DMS153 (cell line): Measurements from ENCODE around the gene SLC44A4.
A peak's percentile ranks its signal among the peaks of the same experiment; 100 is the strongest.
"Not testable (repeated sequence)": the region's sequence is repeated elsewhere in the genome, so short reads cannot be mapped to it uniquely, and the experiment has no call there.

Source experiments
- DNase-seq: peaks from one replicate; lab custom pipeline; 2025; lab: John Stamatoyannopoulos, UW

The SLC44A4 gene

DNA sequence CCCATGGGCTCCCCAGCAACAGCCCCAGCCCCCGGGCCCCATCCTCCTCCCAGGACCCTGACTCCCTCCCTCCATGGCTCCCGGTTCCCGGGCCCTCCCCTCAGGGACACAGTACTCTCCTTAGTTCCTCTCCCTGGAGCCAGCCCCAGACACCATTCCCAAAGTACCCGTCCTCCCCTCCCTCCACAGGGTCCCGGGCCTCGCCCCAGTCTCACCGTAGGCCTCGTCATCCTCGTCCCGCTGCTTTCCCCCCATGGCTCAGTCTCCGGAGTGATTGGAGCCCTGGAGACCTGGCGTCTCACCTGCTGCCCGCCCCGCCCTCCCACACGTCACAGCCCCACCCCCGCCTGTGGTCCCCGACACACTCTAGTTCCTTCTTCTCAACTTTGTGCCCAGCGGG, at the start of gene SLC44A4:
TSS of gene SLC44A4 (minus strand) at position 272 of the 400 bp plus-strand sequence. CDS start at position 255, 17 bp downstream.
- no peak for DNase-seq

DNA sequence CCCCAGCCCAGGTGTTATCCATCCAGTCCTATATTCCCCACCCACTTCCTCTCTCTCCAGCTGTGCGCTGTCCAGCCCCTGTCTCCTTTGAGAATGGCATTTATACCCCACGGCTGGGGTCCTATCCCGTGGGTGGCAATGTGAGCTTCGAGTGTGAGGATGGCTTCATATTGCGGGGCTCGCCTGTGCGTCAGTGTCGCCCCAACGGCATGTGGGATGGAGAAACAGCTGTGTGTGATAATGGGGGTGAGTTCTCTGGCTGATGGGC, 49.8 kb upstream of the SLC44A4 start:
- DNase-seq, result no peak

- no peak for DNase-seq
These were observed 49.3 kb upstream of the SLC44A4 start for GRCh38 chr6:31927863-31928671.

GRCh38 chr6:31927242-31927862, 48.6 kb upstream of the SLC44A4 start, which contains the start of gene C2:
TSS of gene C2 (plus strand) at chr6:31927717. CDS start at chr6:31927753, 36 bp downstream.
- DNase-seq, result no peak

DNA sequence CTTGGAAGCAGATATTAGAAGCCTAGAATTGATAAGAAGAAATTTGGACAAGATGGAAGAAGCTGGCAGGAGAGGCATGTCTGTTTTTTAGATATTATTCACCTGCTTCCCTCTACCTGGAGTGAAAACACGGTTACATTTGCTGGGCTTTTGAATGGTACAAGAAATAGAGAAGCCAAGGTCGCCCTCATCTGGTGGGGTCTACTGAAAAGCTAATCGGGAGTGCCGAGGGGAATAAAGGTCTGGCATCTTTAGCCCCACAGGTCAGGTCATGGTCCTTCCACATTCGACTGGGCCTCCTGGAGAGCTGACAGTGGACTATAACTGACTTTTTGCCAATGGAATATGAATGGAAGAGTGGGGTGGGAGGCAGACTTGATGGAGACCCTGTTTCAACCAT, 44.1 kb upstream of the SLC44A4 start:
- no peak for DNase-seq

GRCh38 chr6:31920811-31921210, 42.0 kb upstream of the SLC44A4 start:
- DNase-seq, result no peak

DNA sequence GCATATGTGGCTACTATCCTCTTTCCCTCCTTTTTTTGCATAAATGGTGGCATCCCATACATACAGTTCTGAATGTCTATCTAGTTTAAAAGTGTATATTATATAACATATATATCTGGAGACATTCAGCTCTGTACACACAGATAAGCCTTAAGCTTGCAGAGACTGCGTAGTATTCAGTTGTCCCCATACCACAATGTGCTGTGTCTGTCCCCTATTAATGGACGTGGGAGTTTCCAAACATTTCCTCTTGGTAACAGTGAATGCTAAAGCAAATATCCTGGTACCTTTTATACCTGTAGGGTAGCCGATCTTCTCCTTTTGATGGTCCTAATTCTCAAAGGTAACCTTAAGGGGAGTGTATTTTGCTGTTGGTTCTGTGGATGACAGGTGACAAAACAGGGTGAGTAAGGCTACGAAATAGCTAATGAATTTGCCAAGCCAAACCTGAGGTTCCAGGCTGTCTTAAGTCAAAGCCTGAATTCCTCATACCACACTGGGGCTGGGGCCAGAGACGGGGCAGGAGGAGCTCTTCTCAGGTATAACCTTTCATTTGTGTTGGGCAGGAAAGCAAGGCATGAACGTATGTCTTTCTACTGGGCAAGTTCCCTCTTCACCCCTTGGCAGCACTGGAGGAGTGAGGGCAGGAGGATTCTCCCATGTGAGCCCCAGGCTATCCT, 41.0 kb upstream of the SLC44A4 start:
- no peak for DNase-seq

DNA sequence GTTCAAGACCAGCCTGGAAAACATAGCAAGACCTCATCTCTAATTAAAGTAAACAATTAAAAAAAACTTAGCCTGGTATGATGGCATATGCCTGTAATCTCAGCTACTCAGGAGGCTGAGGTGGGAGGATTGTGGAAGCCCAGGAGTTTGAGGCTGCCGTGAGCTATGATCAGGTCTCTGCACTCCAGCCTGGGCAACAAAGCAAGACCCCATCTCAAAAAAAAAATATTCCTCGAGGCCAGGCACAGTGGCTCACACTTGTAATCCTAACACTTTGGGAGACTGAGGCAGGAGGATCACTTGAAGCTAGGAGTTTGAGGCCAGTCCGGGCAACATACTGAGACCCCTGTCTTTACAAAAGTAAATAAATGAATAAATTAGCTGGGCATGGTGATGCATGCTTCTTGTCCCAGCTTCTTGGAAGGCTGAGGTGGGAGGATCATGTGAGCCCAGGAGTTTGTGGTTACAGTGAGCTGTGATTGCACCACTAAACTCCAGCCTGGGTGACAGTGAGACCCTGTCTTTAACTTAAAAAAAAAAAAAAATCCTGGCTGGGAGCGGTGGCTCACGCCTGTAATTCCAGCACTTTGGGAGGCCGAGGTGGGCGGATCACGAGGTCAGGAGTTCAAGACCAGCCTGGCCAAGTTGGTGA, 39.4 kb upstream of the SLC44A4 start:
- DNase-seq, result no peak

- no peak for DNase-seq
These were observed 37.0 kb upstream of the SLC44A4 start for GRCh38 chr6:31915756-31916155.

GRCh38 chr6:31915351-31915750, 36.6 kb upstream of the SLC44A4 start:
- DNase-seq, result no peak

DNA sequence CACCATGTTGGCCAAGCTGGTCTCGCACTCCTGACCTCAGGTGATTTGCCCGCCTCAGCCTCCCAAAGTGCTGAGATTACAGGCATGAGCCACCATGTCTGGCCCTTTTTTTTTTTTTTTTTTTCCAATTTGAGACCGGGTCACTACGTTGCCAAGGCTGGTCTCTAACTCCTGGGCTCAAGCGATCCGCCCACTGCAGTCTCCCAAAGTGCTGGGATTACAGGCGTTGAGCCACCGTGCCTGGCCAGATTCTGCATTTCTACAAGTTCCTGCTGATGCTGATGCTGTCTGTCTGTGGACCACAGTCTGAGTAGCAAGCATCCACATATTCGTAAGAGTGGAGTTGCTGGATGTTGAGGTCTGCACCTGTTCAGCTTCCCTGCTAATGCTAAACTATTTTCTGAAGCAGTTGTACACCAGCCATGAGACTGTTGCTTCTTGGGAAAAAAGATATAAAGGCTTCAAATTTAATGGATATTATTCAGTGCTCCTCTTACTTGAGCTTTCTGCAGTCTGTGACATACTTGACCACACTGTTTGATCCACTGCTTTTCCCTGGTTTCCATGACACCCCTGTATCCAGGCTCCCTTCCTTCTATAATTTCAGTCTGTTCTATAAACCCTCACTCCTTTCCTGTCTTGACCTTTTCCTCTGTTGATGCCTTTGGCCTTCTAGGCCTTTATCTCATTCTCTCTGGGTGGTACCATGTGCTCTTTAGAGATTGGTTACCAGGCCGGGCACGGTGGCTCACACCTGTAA, 33.2 kb upstream of the SLC44A4 start:
- DNase-seq, result no peak

DNA sequence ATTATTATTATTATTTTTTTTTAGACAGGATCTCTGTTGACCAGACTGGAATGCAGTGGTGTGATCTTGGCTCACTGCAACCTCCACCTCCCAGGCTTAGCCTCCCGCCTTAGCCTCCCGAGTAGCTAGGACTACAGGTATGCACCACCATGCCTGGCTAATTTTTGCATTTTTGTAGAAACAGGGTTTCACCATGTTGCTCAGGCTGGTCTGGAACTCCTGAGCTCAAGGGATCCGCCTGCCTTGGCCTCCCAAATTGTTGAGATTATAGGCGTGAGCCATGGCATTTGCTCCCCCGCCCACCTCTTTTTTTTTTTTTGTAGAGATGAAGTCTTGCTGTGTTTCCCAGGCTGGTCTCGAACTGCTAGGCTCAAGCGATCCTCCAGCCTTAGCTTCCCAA, 30.5 kb upstream of the SLC44A4 start:
- not testable (repeated sequence) for DNase-seq

DNA sequence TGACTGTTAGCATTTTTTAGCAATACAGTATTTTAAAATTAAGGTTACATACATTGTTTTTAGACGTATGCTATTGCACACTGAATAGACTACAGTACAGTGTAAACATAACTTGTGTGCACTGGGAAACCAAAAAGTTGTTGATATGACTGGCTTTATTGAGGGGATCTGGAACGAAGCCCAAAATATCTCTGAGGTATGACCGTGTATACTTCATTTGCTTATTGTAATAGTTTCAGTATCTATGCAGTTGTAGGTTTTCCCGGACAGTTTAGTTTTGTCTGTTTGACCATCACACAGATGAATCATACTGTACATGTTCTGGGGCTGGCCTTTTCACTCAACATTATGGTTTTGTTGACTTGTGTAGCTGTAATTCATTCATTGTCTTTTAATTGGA, 30.0 kb upstream of the SLC44A4 start:
- DNase-seq, result no peak

GRCh38 chr6:31908255-31908654, 29.5 kb upstream of the SLC44A4 start:
- DNase-seq, result not testable (repeated sequence)

- DNase-seq, result no peak
These were observed 28.5 kb upstream of the SLC44A4 start for GRCh38 chr6:31907158-31907813.

DNA sequence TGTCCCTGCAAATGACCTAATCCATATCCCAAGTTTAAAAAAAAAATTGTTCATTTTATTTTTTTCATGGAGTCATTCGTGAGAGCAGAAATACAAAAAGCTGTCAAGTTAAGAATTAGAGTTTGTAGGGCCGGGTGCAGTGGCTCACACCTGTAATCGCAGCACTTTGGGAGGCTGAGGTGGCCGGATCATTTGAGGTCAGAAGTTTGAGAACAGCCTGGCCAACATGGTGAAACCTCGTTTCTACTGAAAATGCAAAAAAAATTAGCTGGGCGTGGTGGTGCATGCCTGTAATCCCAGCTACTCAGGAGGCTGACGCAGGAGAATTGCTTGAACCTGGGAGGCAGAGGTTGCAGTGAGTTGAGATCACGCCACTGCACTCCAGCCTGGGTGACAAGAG, 27.9 kb upstream of the SLC44A4 start:
- DNase-seq, result not testable (repeated sequence)

DNA sequence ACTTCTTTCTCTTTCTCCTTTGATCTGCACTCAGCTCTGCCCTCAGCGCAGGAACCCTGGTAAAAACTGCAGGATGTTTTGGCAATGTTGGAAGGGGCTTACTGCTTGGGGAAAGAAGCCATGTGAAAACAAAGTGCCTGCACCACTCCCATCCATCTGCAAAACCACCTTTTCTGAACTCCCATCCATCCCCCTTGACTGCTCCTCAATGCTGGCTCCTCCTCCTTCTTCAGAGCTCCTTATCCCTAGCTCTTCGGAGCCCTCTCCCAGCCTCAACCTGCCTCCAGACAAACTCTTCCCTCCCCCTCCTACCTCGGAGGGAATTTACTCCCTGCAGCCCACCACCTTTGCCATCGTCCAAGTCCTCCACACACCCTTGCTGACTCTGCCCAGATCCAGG, 27.3 kb upstream of the SLC44A4 start:
- no peak for DNase-seq

DNA sequence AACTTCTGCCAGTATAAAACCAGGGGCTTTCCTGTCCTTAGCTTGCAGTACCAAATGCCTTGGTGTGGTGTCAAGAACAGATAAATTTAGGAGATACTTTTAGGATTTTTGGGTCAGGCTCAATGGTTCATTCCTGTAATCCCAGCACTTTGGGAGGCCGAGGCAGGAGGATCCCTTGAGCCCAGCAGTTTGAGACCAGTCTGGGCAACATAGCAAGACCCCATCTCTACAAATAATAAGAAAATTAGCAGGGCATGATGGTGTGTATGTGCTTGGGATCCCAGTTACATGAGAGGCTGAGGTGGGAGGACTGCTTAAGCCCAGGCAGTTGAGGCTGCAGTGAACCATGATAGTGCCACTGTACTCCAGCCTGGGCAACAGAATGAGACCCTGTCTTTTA, 26.2 kb upstream of the SLC44A4 start:
- no peak for DNase-seq

- no peak for DNase-seq
These were observed 25.2 kb upstream of the SLC44A4 start for GRCh38 chr6:31903957-31904356.

DNA sequence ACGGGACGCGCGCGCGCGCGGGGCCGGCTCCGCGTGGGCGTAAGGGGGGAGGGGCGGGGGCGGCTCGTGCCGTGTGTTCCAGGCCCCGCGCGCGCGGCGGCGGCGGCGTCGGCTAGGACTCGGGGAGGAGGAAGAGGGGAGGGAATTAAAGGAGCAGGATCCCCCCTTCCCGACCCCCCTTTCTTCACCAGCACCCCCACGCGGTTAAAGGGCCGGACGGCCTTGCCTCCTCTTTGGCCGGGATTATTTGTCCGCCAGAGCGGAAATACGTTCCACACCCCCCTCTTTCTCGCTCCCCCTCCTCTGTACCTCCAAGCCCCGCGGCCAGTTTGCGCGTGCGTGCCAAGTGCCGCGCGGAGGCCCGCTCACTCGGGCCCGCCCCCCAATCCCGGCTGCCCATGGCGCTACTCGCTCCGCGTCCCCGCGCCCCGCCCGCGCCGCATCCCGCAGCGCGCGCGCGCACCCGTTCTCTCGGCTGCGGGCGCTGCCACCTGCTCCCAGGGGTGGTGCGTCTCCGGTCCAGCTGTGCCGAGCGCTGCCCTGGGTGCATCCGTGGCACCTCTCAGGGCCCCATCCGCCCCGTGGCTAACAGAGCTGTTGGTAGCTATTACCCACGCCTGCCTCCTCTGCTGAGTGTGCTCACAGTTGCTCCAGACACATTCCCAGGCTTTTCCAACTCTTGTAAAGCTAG, 23.3 kb upstream of the SLC44A4 start, which contains the start of gene ZBTB12:
TSS of gene ZBTB12 (minus strand) at position 134 of the 691 bp plus-strand sequence. CDS start 781 bp downstream, outside the sequence.
- DNase-seq, result peak; percentile 92
